SK-N-MC (cell line): Measurements from ENCODE around the gene PAFAH1B2.

ENCODE experiments used
- DNase-seq: peaks from one replicate; pipeline ENCODE4 v3.0.0-alpha.2; 2011; ENCODE audit warnings: low read depth, low spot score
- H3K27ac ChIP-seq: fragments of 200-600 bp; sonication (generic); 2 replicates; pipeline ENCODE4 v1.5.1; 2016; ENCODE audit warnings: mixed run types
- H3K36me3 ChIP-seq: fragments of 200-600 bp; sonication (generic); 2 replicates; pipeline ENCODE4 v1.6.1; 2017; ENCODE audit warnings: antibody characterized with exemption, low read length, mixed read lengths; ENCODE audit not compliant: insufficient read depth
- H3K4me3 ChIP-seq: fragments of 200-600 bp; sonication (generic); 2 replicates; pipeline ENCODE4 v1.5.1; 2016
- H3K9ac ChIP-seq: fragments of 200-600 bp; sonication (generic); 2 replicates; pipeline ENCODE4 v1.8.0; 2017; ENCODE audit warnings: mixed run types, mixed read lengths; ENCODE audit not compliant: insufficient read length
- H3K9me3 ChIP-seq: fragments of 200-600 bp; sonication (generic); 2 replicates; pipeline ENCODE4 v1.6.1; 2017; ENCODE audit warnings: low read depth, mild to moderate bottlenecking, antibody characterized with exemption, low read length, moderate library complexity, mixed read lengths
- EZH2 ChIP-seq: fragments of 200-600 bp; sonication (generic); IDR thresholded peaks from one replicate; pipeline ENCODE4 v1.6.1; 2017; ENCODE audit warnings: antibody characterized with exemption
- FOXP2 ChIP-seq: optimal IDR thresholded peaks from 2 replicates; pipeline ENCODE3; 2011; ENCODE audit warnings: mild to moderate bottlenecking, moderate library complexity; ENCODE audit not compliant: insufficient read depth; ENCODE audit errors: extremely low read length, control extremely low read depth
- POLR2AphosphoS5 ChIP-seq: IDR thresholded peaks from 2 replicates; pipeline ENCODE4 v1.6.1; 2012; ENCODE audit warnings: mild to moderate bottlenecking, low read depth, low read length, borderline replicate concordance

The PAFAH1B2 gene

GRCh38 chr11:117143871-117144476 lies at the start of gene PAFAH1B2:
Gene PAFAH1B2, plus strand, starts transcription at chr11:117144287. Its CDS starts 8,161 bp downstream, at chr11:117152448.
- TF ChIP-seq FOXP2 (no peak), EZH2 (no peak), POLR2AphosphoS5 (peak; percentile 97)
- peak; percentile 55 for DNase-seq
- H3K9ac ChIP-seq = peak within 1 kb of the TSS; percentile 82

GRCh38 chr11:117094776-117095175 lies 49.3 kb upstream of the PAFAH1B2 start:
- Histone ChIP-seq H3K9me3 (no peaks in the 10 kb centered on the region), H3K27ac (no peak overlapping the region), H3K9ac (no peak overlapping the region), H3K4me3 (peak overlapping the region; percentile 78), H3K36me3 (no peaks in the 10 kb centered on the region)
- TF ChIP-seq POLR2AphosphoS5 = no peak
- no peak for DNase-seq

More at GRCh38 chr11:117143871-117144476, at the start of gene PAFAH1B2:
- Histone ChIP-seq H3K27ac (peak within 1 kb of the TSS; percentile 68), H3K4me3 (peak within 1 kb of the TSS; percentile 84), H3K9me3 (no peaks in the 10 kb centered on the region), H3K36me3 (peaks cover 35% of the 10 kb centered on the region)

GRCh38 chr11:117095284-117096161 lies 48.6 kb upstream of the PAFAH1B2 start:
- TF ChIP-seq EZH2 (no peak), FOXP2 (peak; percentile 66), POLR2AphosphoS5 (no peak)
- peak overlapping the region; percentile 78 for H3K4me3 ChIP-seq
- no peaks in the 10 kb centered on the region for H3K9me3 ChIP-seq
- H3K36me3 ChIP-seq = no peaks in the 10 kb centered on the region
- H3K9ac ChIP-seq = peak overlapping the region; percentile 37
- peak overlapping the region; percentile 75 for H3K27ac ChIP-seq
- no peak for DNase-seq

GRCh38 chr11:117096201-117096991 lies 47.7 kb upstream of the PAFAH1B2 start:
- Histone ChIP-seq H3K27ac (peak overlapping the region; percentile 75), H3K9me3 (no peaks in the 10 kb centered on the region), H3K9ac (peak overlapping the region; percentile 93), H3K4me3 (peak overlapping the region; percentile 78), H3K36me3 (no peaks in the 10 kb centered on the region)
- no peak for TF ChIP-seq FOXP2
- no peak for TF ChIP-seq EZH2
- no peak for TF ChIP-seq POLR2AphosphoS5
- DNase-seq = no peak

GRCh38 chr11:117097014-117097388 lies 47.1 kb upstream of the PAFAH1B2 start:
- H3K36me3 ChIP-seq = no peaks in the 10 kb centered on the region
- peak overlapping the region; percentile 78 for H3K4me3 ChIP-seq
- H3K9me3 ChIP-seq = no peaks in the 10 kb centered on the region
- peak overlapping the region; percentile 75 for H3K27ac ChIP-seq
- peak overlapping the region; percentile 93 for H3K9ac ChIP-seq
- no peak for DNase-seq
- TF ChIP-seq EZH2 = no peak
- TF ChIP-seq FOXP2 = no peak
- TF ChIP-seq POLR2AphosphoS5 = no peak

GRCh38 chr11:117097389-117098268 lies 46.5 kb upstream of the PAFAH1B2 start:
- DNase-seq = no peak
- Histone ChIP-seq H3K36me3 (no peaks in the 10 kb centered on the region), H3K9ac (peak overlapping the region; percentile 93), H3K27ac (peak overlapping the region; percentile 75), H3K4me3 (peak overlapping the region; percentile 78), H3K9me3 (no peaks in the 10 kb centered on the region)
- TF ChIP-seq EZH2 (no peak), FOXP2 (no peak), POLR2AphosphoS5 (no peak)

GRCh38 chr11:117098269-117099232 lies 45.5 kb upstream of the PAFAH1B2 start, which contains the start of gene SIK3:
Gene SIK3, minus strand, starts transcription at chr11:117098428. Its CDS starts 13 bp downstream, at chr11:117098415.
- TF ChIP-seq POLR2AphosphoS5 (peak; percentile 20; the same call in 1 of the 2 replicates), EZH2 (no peak), FOXP2 (peak; percentile 54)
- Histone ChIP-seq H3K27ac (peak within 1 kb of the TSS; percentile 75), H3K9me3 (no peaks in the 10 kb centered on the region), H3K9ac (peak within 1 kb of the TSS; percentile 93), H3K36me3 (no peaks in the 10 kb centered on the region), H3K4me3 (peak within 1 kb of the TSS; percentile 84)
- DNase-seq = no peak
